Stomach (tissue), 4 donors: ENCODE results near the gene GJA10.

ENCODE experiments used
- POLR2AphosphoS5 ChIP-seq, 3 donors: sonication (generic); formaldehyde crosslinking; IDR thresholded peaks; one replicate each; pipeline ENCODE4 v1.6.1; 2016; ENCODE audit warnings: antibody characterized with exemption in 3 of 3
- TF ChIP-seq, protein P1 (sequence below), 7 experiments: fragments of 450-650 bp in 4 of 7; fragments of 200-600 bp in 3 of 7; sonication (generic) in 3 of 7; IDR thresholded peaks; one replicate each; pipeline ENCODE4 v1.5.1; 2016 to 2019; ENCODE audit warnings: antibody characterized with exemption in 7 of 7, control low read depth in 2 of 7, mild to moderate bottlenecking in 1 of 7

DNA sequence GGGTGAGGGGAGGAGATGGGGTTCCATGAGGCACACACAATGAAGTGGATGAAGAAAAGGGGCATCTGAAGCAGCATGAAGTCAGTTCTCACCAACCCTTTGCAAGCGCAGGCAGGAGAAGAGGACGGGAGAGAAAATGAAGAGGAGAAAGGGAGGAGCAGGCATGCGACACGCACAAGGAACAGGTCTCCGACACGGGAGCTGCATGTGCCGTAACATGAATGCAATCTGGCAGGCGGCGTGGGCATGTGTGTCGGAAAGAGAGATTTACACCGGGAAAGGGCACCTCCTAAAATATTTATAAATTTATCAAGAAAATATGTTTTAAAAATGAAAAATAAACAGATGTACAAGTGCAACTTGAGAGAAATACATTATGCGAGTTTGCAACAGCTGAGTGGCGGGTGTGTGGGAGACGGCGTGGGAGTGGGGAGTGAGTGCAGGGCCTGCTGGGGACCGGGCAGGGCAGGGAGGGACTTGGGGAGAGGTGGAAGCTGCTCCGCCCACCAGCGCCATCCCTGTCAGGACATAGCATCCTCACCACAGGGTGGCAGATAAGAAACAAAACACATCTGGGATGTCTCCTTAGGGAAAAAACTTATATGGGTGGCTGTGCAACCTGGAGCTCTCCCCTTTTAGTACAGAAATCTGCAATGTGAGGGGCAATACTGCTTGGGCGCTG is 40.6 kb downstream of the GJA10 start:
- TF ChIP-seq, protein P1, sequence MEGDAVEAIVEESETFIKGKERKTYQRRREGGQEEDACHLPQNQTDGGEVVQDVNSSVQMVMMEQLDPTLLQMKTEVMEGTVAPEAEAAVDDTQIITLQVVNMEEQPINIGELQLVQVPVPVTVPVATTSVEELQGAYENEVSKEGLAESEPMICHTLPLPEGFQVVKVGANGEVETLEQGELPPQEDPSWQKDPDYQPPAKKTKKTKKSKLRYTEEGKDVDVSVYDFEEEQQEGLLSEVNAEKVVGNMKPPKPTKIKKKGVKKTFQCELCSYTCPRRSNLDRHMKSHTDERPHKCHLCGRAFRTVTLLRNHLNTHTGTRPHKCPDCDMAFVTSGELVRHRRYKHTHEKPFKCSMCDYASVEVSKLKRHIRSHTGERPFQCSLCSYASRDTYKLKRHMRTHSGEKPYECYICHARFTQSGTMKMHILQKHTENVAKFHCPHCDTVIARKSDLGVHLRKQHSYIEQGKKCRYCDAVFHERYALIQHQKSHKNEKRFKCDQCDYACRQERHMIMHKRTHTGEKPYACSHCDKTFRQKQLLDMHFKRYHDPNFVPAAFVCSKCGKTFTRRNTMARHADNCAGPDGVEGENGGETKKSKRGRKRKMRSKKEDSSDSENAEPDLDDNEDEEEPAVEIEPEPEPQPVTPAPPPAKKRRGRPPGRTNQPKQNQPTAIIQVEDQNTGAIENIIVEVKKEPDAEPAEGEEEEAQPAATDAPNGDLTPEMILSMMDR (IDR thresholded peaks at IDR 0.05), result no peak
- TF ChIP-seq POLR2AphosphoS5 (IDR thresholded peaks at IDR 0.05), result no peak
